ENCODE results near the gene RNF212.

Gene RNF212

GRCh38 chr4:1023895-1024740, 89.2 kb downstream of the RNF212 start:
- TF ChIP-seq GATA2 (IDR thresholded peaks at IDR 0.05; ENCODE audit: low read depth, low read length) (no peak), GATA3 (IDR thresholded peaks at IDR 0.05; ENCODE audit: low read depth, low read length) (no peak)

- TF ChIP-seq GATA2 (IDR thresholded peaks at IDR 0.05; ENCODE audit: low read depth, low read length) (no peak), GATA3 (IDR thresholded peaks at IDR 0.05; ENCODE audit: low read depth, low read length) (no peak)
Measured at GRCh38 chr4:1023075-1023640, 90.2 kb downstream of the RNF212 start.

GRCh38 chr4:1022739-1023066, 90.7 kb downstream of the RNF212 start:
- TF ChIP-seq GATA3 (IDR thresholded peaks at IDR 0.05; ENCODE audit: low read depth, low read length) (no peak), GATA2 (IDR thresholded peaks at IDR 0.05; ENCODE audit: low read depth, low read length) (no peak)

GRCh38 chr4:1022051-1022738, 91.2 kb downstream of the RNF212 start:
- TF ChIP-seq GATA2 (IDR thresholded peaks at IDR 0.05; ENCODE audit: low read depth, low read length) (no peak), GATA3 (IDR thresholded peaks at IDR 0.05; ENCODE audit: low read depth, low read length) (no peak)
